22Rv1 (cell line): ENCODE results near the gene IMP4.

Experiments
- CTCF ChIP-seq: fragments of 450-650 bp; IDR thresholded peaks from 2 replicates; pipeline ENCODE4 v1.5.1; 2017; ENCODE audit warnings: mild to moderate bottlenecking
- ZFX ChIP-seq: fragments of 450-650 bp; IDR thresholded peaks from 2 replicates; pipeline ENCODE4 v1.6.1; 2017; ENCODE audit warnings: antibody characterized with exemption, borderline replicate concordance

- TF ChIP-seq CTCF: no peak
- TF ChIP-seq ZFX: no peak
Observed at GRCh38 chr2:130374587-130375290, 32.0 kb downstream of the IMP4 start.
